ENCODE results near the gene CDH4. TPM values are rescaled to one million over a fixed set of nuclear protein-coding genes. Genes with fewer than 3 reads are reported as not detected.

The CDH4 gene
- total and polyA plus RNA-seq, 9 of the 15 experiments (the other 6 are each of a cell fraction or from before 2014, with no cell fraction given) = 0.04 TPM; not detected in 8

- WGBS (ENCODE audit: insufficient coverage, low coverage, missing lambda C conversion rate) = 0% methylated on average over 5 of the region's 5 CpGs
- POLR2A ChIA-PET = no interaction called here
- in situ Hi-C loops (cut with MboI) = no loop called here
These were observed 569.7 kb downstream of the CDH4 start for GRCh38 chr20:61821735-61822134.

More at GRCh38 chr20:61821735-61822134, 569.7 kb downstream of the CDH4 start:
- Histone ChIP-seq H3K9me3 (replicated peaks; ENCODE audit: control insufficient read depth, insufficient read depth, low read depth, low read length) (no peaks in the 10 kb centered on the region), H3K9ac (ENCODE audit: insufficient read depth in 1 of 2, low read depth in 2 of 2, low read length in 2 of 2) (no peak overlapping the region), H3K27ac (ENCODE audit: extremely low read depth, low read depth, low read length) (no peak overlapping the region), H3K4me3 (no peak overlapping the region), H3K9me1 (ENCODE audit: control insufficient read depth, insufficient read depth, low read length) (no peaks in the 10 kb centered on the region), H3K36me3 (ENCODE audit: control insufficient read depth, insufficient read depth, low read length) (no peaks in the 10 kb centered on the region), H3K4me1 (replicated peaks in 1 of 2; ENCODE audit: control insufficient read depth in 2 of 2, insufficient read depth in 2 of 2, low read length in 2 of 2) (no peaks in the 10 kb centered on the region), H3K4me2 (ENCODE audit: insufficient read depth, low read length) (no peak overlapping the region), H2AFZ (ENCODE audit: low read depth, low read length) (no peak overlapping the region), H3K79me2 (ENCODE audit: control insufficient read depth, insufficient read depth, low read length) (no peaks in the 10 kb centered on the region), H4K20me1 (replicated peaks; ENCODE audit: control insufficient read depth, insufficient read depth, low read length) (peaks cover 3% of the 10 kb centered on the region; the same call in 1 of the 2 replicates), H3K27me3 (ENCODE audit: control insufficient read depth in 2 of 2, insufficient read depth in 2 of 2, low read length in 2 of 2) (peaks cover 6 to 42% of the 10 kb centered on the region in 2 experiments; a peak in 4 of 5 replicates)
- ATAC-seq = no peak
- TF ChIP-seq NFIX (CRISPR knock-in tag; IDR thresholded peaks at IDR 0.05; ENCODE audit: low read depth) = no peak
- TF ChIP-seq STAG1 (CRISPR knock-in tag; IDR thresholded peaks at IDR 0.05; ENCODE audit: borderline replicate concordance) = no peak
- TF ChIP-seq ZFP1 (CRISPR knock-in tag; IDR thresholded peaks at IDR 0.05) = no peak
- TF ChIP-seq ZNF140 (CRISPR knock-in tag; IDR thresholded peaks at IDR 0.05) = no peak
- TF ChIP-seq PREB (CRISPR knock-in tag; IDR thresholded peaks at IDR 0.05) = no peak
- TF ChIP-seq ZFP91 (CRISPR knock-in tag; IDR thresholded peaks at IDR 0.05) = no peak
- TF ChIP-seq NR1H2 (CRISPR knock-in tag; IDR thresholded peaks at IDR 0.05) = no peak
- no peak for TF ChIP-seq ERF (CRISPR knock-in tag; IDR thresholded peaks at IDR 0.05)
- intact Hi-C loops (cut with micrococcal nuclease) = no loop called here
- BruUV-seq (replicated peaks) = no TSS peak
- DNase-seq (ENCODE audit: extremely low read depth in 1 of 4, low spot score in 3 of 4) = no peak
- FAIRE-seq = no peak
- CTCF ChIA-PET (ENCODE audit: low intra/inter-chr PET ratio) = no interaction called here
